Upper lobe of left lung (tissue), 6 donors: ENCODE results near the gene UNC45A. TPM values are rescaled to one million over a fixed set of nuclear protein-coding genes. Genes with fewer than 3 reads are reported as not detected.
A peak's percentile ranks its signal among the peaks of the same experiment; 100 is the strongest.

Source experiments
- ATAC-seq, 2 donors: fragments of 200-7000 bp; cut with Tn5 transposase; one replicate each; pipeline ENCODE4 v1.9.1; 2022; ENCODE audit warnings: mild to moderate bottlenecking in 2 of 2, moderate library complexity in 2 of 2; ENCODE audit not compliant: low FRiP score in 2 of 2
- DNase-seq, 2 donors: peaks; one replicate each; pipeline ENCODE4 v3.0.0-alpha.2; 2019 to 2020
- H3K27ac ChIP-seq, 4 donors: fragments of 200-600 bp; sonication (generic); one replicate each; pipeline ENCODE4 v1.5.1; 2016 to 2019
- H3K27me3 ChIP-seq, 4 donors: fragments of 200-600 bp; sonication (generic); one replicate each; pipeline ENCODE4 v1.5.1; 2017 to 2019
- H3K36me3 ChIP-seq, 4 donors: fragments of 200-600 bp; sonication (generic); one replicate each; pipeline ENCODE4 v1.5.1; 2016 to 2019
- H3K4me1 ChIP-seq, 4 donors: fragments of 200-600 bp; sonication (generic); one replicate each; pipeline ENCODE4 v1.5.1; 2018 to 2019
- H3K4me3 ChIP-seq, 4 donors: fragments of 200-600 bp; sonication (generic); one replicate each; pipeline ENCODE4 v1.5.1; 2017 to 2019; ENCODE audit warnings: mild to moderate bottlenecking in 2 of 4, moderate library complexity in 1 of 4
- H3K9me3 ChIP-seq, 4 donors: fragments of 200-600 bp; sonication (generic); one replicate each; pipeline ENCODE4 v1.5.1; 2018 to 2019
- EP300 ChIP-seq, 4 donors: sonication (generic); formaldehyde crosslinking; IDR thresholded peaks; one replicate each; pipeline ENCODE4 v1.5.1; 2017; ENCODE audit warnings: antibody characterized with exemption in 4 of 4, control low read depth in 2 of 4
- POLR2A ChIP-seq, 4 donors: fragments of 450-650 bp; IDR thresholded peaks; one replicate each; pipeline ENCODE4 v1.5.1; 2016 to 2017; ENCODE audit warnings: antibody characterized with exemption in 4 of 4, mild to moderate bottlenecking in 2 of 4
- POLR2AphosphoS5 ChIP-seq, 2 donors: sonication (generic); formaldehyde crosslinking; IDR thresholded peaks; one replicate each; pipeline ENCODE4 v1.5.1; 2017; ENCODE audit warnings: antibody characterized with exemption in 2 of 2
- WGBS, 2 donors: methylation state at CpG; one replicate each; pipeline ENCODE4 v1.1.5; 2017 to 2018; 5-methylcytosine and 5-hydroxymethylcytosine counted together
- total RNA-seq, 6 donors: library from RNA; depleted of rRNA in 4 of 6; stranded (reverse); fragments of >200 nt in 4 of 6; gene quantifications; one replicate each; pipeline versions ENCODE4 v1.1.0 to v1.2.1, GENCODE V29; 2016 to 2021
- TF ChIP-seq, protein P1 (sequence below), 6 experiments: fragments of 450-650 bp in 4 of 6; fragments of 200-600 bp in 2 of 6; sonication (generic) in 2 of 6; IDR thresholded peaks; one replicate each; pipeline ENCODE4 v1.5.1; 2016 to 2019; ENCODE audit warnings: antibody characterized with exemption in 6 of 6
- donor health status: DM: no; HTN: no; CAD: no; lungs with moderate emphysema.
- donor health status: DM: no; HTN: yes; CAD: no; lungs with severe emphysema.

UNC45A gene
- total RNA-seq, 6 donors from 2014 or later = 40.7 to 108 (median 61.9) TPM

- no peak overlapping the region for H3K4me3 ChIP-seq
Measured at GRCh38 chr15:90989040-90989768, 54.1 kb downstream of the UNC45A start.

GRCh38 chr15:90990446-90990845 is 55.4 kb downstream of the UNC45A start:
- ATAC-seq (no peak), DNase-seq (no peak)
- Histone ChIP-seq H3K4me3 (no peak overlapping the region), H3K27me3 (no peaks in the 10 kb centered on the region), H3K36me3 (no peaks in the 10 kb centered on the region), H3K9me3 (no peaks in the 10 kb centered on the region), H3K27ac (no peak overlapping the region), H3K4me1 (peaks cover 0 to 17% (median 7%) of the 10 kb centered on the region in 4 donors)
- WGBS, 2 donors = 94 to 96% methylated on average over 4 of the region's 4 CpGs
- TF ChIP-seq, protein P1, sequence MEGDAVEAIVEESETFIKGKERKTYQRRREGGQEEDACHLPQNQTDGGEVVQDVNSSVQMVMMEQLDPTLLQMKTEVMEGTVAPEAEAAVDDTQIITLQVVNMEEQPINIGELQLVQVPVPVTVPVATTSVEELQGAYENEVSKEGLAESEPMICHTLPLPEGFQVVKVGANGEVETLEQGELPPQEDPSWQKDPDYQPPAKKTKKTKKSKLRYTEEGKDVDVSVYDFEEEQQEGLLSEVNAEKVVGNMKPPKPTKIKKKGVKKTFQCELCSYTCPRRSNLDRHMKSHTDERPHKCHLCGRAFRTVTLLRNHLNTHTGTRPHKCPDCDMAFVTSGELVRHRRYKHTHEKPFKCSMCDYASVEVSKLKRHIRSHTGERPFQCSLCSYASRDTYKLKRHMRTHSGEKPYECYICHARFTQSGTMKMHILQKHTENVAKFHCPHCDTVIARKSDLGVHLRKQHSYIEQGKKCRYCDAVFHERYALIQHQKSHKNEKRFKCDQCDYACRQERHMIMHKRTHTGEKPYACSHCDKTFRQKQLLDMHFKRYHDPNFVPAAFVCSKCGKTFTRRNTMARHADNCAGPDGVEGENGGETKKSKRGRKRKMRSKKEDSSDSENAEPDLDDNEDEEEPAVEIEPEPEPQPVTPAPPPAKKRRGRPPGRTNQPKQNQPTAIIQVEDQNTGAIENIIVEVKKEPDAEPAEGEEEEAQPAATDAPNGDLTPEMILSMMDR (IDR thresholded peaks at IDR 0.05) = no peak
- TF ChIP-seq POLR2A (IDR thresholded peaks at IDR 0.05) = no peak
- TF ChIP-seq POLR2AphosphoS5 (IDR thresholded peaks at IDR 0.05) = no peak
- TF ChIP-seq EP300 (IDR thresholded peaks at IDR 0.05) = no peak

More at GRCh38 chr15:90989040-90989768, 54.1 kb downstream of the UNC45A start:
- H3K9me3 ChIP-seq = no peaks in the 10 kb centered on the region
- no peak for DNase-seq
- H3K4me1 ChIP-seq = peaks cover 0 to 10% (median 4%) of the 10 kb centered on the region in 4 donors
- H3K27me3 ChIP-seq = no peaks in the 10 kb centered on the region
- no peaks in the 10 kb centered on the region for H3K36me3 ChIP-seq
- TF ChIP-seq, protein P1 (IDR thresholded peaks at IDR 0.05) = no peak
- no peak for TF ChIP-seq EP300 (IDR thresholded peaks at IDR 0.05)
- TF ChIP-seq POLR2A (IDR thresholded peaks at IDR 0.05) = no peak
- no peak overlapping the region for H3K27ac ChIP-seq
- WGBS, 2 donors = 74 to 95% methylated on average over 7 of the region's 7 CpGs
- ATAC-seq = no peak

GRCh38 chr15:90991587-90992285 is 56.7 kb downstream of the UNC45A start:
- Histone ChIP-seq H3K27ac (no peak overlapping the region), H3K36me3 (no peaks in the 10 kb centered on the region), H3K4me3 (no peak overlapping the region), H3K27me3 (no peaks in the 10 kb centered on the region), H3K4me1 (peaks cover 0 to 17% (median 7%) of the 10 kb centered on the region in 4 donors), H3K9me3 (no peaks in the 10 kb centered on the region)
- 74 to 89% methylated on average over 6 of the region's 6 CpGs for WGBS, 2 donors
- DNase-seq = no peak
- ATAC-seq = no peak
- TF ChIP-seq, protein P1 (IDR thresholded peaks at IDR 0.05) = no peak

- no peaks in the 10 kb centered on the region for H3K27me3 ChIP-seq
- TF ChIP-seq POLR2A (IDR thresholded peaks at IDR 0.05) (no peak), POLR2AphosphoS5 (IDR thresholded peaks at IDR 0.05) (no peak), EP300 (IDR thresholded peaks at IDR 0.05) (no peak)
- TF ChIP-seq, protein P1 (IDR thresholded peaks at IDR 0.05) = no peak
- peak; percentile 22 to 88 for DNase-seq
- ATAC-seq = peak; percentile 35 to 48
- H3K4me3 ChIP-seq = peak overlapping the region; percentile 75 to 93 (median 91)
- H3K27ac ChIP-seq = peak overlapping the region; percentile 83 to 92 (median 86)
- H3K36me3 ChIP-seq = peaks cover 5 to 13% (median 10%) of the 10 kb centered on the region in 4 donors
- WGBS, 2 donors = 0 to 1% methylated on average over 12 to 42 of the region's 50 CpGs
- no peaks in the 10 kb centered on the region for H3K9me3 ChIP-seq
- peaks cover 0 to 17% (median 7%) of the 10 kb centered on the region in 4 donors for H3K4me1 ChIP-seq
Measured at GRCh38 chr15:90994059-90994416, 59.0 kb downstream of the UNC45A start.
